ENCODE data around the gene IMMP2L.

IMMP2L gene

DNA sequence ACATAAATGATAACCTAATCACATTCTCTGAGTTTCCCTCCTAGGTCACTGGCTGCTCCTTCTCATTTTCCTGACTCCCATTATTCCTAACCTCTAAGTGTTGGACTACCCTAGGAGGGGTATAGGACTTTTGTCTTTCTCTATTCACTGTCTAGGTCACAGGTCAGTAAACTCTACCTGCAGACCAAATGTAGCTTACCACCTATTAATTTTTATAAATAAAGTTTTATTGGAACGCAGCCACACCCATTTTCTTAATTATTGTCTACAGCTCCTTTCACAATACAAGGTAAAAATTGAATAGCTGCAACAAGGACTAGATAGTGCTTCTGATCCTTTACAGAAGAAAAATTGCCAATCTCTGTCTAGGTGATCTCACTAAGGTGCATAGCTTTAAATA is 156.7 kb downstream of the IMMP2L start:
- CTCF ChIA-PET: no interaction called here
- no peak for DNase-seq (ENCODE audit: extremely low spot score)
- TF ChIP-seq ELF4 (IDR thresholded peaks at IDR 0.05): no peak
- TF ChIP-seq FOXM1 (IDR thresholded peaks at IDR 0.05; ENCODE audit: borderline replicate concordance): no peak
- no peak for TF ChIP-seq NFRKB (IDR thresholded peaks at IDR 0.05)
- no peak for TF ChIP-seq CTBP1 (IDR thresholded peaks at IDR 0.05; ENCODE audit: borderline replicate concordance)
- no peak for TF ChIP-seq FOXK2 (IDR thresholded peaks at IDR 0.05)
- no peak for TF ChIP-seq SP1 (IDR thresholded peaks at IDR 0.05)
- POLR2A ChIA-PET: no interaction called here

DNA sequence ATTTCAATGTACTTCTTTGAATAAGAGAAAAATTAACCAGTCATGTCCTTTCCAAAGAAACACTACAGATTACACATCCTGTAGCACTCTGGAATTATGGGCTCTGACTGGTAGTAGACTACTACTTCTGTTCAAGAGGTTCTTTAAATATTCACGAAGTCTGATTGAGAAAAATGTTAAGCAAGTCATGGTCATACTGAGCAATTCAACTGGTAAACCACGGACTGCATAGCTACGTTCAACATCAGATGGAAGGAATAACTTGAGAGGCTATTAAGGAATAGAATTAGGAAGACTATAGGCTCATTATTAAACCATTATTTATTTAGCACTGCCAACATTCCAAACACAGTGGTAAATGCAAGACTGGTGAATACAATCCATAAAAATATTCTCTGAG is 160.8 kb downstream of the IMMP2L start:
- TF ChIP-seq L3MBTL2 (conservative IDR thresholded peaks at IDR 0.05) (no peak), LEF1 (IDR thresholded peaks at IDR 0.05; ENCODE audit: borderline replicate concordance) (no peak)
- ChIA-PET CTCF (no interaction called here), POLR2A (no interaction called here)
- no peak for DNase-seq (ENCODE audit: extremely low spot score)

DNA sequence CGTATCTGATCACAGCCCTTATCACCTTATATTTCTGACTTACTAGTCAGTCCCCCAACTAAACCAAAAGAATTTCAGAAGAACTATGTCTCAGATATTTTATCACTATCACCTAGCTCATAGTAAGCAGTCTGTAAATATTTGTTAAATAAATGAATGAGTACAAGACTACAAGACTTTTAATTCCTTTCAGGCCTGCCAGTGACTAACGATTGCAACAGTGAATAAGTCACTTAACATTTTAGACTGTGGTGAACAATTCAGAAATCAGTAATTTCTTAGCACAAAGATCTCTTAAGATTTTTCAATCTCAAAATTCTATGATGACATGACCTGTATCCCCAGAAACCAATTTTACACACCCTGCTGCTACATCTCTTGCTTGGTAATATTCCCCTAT is 162.2 kb downstream of the IMMP2L start:
- no peak for TF ChIP-seq NFRKB (IDR thresholded peaks at IDR 0.05)
- POLR2A ChIA-PET: no interaction called here
- CTCF ChIA-PET: interaction anchor here (0.6 kb wide), 1 partner anchor 10 kb away, joined by 3 read pairs; no protein-coding TSS in a partner anchor
- DNase-seq (ENCODE audit: extremely low spot score): no peak

DNA sequence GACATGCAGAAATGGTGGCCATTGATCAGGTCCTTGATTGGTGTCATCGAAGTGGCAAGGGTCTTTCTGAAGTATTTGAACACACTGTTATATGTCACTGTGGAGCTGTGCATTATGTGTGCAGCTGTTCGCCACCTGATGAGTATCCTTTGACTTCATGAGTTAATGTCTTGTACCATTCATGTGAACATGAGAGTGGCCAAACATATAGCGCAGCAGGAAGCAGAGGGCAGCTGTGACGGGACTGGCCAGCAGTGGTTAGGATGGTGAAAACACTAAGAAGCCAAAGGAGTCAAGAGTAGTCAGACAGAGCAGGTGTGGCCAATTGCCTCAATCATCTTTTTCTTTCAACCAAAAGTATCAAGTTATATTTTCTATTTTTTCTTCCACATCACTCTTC is 167.4 kb downstream of the IMMP2L start:
- TF ChIP-seq NFRKB (IDR thresholded peaks at IDR 0.05) (no peak), FOXA1 (IDR thresholded peaks at IDR 0.05) (no peak), L3MBTL2 (conservative IDR thresholded peaks at IDR 0.05) (no peak), LEF1 (IDR thresholded peaks at IDR 0.05; ENCODE audit: borderline replicate concordance) (no peak)
- DNase-seq (ENCODE audit: extremely low spot score): no peak
- ChIA-PET POLR2A (no interaction called here), CTCF (no interaction called here)

DNA sequence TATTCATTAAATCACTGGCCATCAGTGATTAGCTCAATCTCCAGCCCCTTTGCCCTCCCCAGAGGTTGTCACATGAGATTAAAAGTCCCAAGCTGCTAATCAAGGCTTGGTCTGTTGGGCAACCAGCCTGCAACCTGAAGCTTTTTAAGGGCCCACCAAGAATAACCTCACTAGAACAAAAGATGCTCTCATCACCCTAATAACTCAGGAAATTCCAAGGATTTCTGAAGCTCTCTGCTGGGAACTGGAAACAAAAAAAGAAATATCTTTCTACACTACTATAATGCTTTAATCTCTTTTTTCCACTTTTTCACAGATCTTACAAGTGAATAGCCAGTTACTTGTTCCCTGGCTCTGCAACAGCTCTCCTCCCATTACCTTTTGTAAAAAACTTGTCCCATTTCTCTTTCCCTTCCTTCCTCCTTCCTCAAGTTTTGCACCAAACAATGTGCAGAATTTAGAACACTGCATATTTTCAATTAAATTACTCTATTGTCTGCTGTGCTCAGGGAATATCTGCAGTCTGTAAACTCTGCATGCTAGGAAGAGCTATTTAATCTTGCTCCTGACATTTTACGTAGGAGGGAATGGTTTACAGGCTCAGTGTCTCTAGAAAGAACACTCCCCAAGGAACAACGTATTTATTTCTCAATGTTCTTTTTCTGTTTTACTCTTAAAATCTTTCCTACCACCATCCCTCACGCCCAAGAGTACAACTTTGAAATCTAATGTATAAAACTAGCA is 169.1 kb downstream of the IMMP2L start:
- TF ChIP-seq ZNF384 (IDR thresholded peaks at IDR 0.05): no peak
- no peak for TF ChIP-seq FOXM1 (IDR thresholded peaks at IDR 0.05; ENCODE audit: borderline replicate concordance)
- TF ChIP-seq NFRKB (IDR thresholded peaks at IDR 0.05): no peak
- ChIA-PET POLR2A (no interaction called here), CTCF (no interaction called here)

DNA sequence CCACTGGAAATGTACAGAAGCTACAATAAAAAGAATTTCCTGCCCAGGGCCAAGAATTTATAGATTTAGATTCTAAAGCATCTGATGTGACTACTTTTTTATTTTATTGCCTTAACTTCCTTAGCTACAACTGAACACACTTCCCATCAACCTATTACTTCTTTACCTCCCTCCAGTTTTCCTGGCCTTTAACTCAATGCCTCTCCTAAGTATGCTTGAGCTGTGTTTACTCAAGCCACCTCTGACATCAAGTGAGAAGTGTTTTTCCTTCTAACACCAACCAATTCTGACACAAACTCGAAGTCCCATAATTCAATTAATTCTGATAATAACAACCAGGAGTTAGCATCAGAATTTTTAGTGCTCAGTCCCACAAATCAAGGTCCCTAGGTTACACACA is 170.0 kb downstream of the IMMP2L start:
- TF ChIP-seq L3MBTL2 (conservative IDR thresholded peaks at IDR 0.05): no peak
- no peak for TF ChIP-seq ELF4 (IDR thresholded peaks at IDR 0.05)
- TF ChIP-seq FOXA1 (IDR thresholded peaks at IDR 0.05): no peak
- TF ChIP-seq NFRKB (IDR thresholded peaks at IDR 0.05): no peak
- TF ChIP-seq SUZ12 (IDR thresholded peaks at IDR 0.05): no peak
- ChIA-PET CTCF (no interaction called here), POLR2A (no interaction called here)
- DNase-seq (ENCODE audit: extremely low spot score): no peak

More for the DNA sequence above, 169.1 kb downstream of the IMMP2L start:
- DNase-seq (ENCODE audit: extremely low spot score): no peak

DNA sequence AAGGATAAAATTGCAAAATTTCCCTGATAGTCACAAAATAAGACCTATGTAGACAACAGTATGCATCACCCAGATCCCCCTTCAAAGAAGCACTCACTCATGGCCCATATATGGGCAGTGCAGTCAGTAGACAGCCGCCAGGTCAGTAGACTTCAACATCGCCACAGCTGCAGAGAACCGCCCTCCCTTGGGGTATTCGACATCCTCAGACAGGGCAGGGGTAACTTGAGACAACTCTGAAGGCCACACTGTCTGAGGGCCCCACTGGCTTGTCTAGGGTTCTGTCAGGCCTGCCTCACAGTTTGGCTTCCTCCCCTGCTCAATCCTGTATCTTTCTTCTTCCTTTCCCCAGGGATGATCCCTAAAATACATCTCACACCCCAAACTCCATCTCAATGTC is 172.3 kb downstream of the IMMP2L start:
- DNase-seq (ENCODE audit: extremely low spot score): no peak
- CTCF ChIA-PET: interaction anchor here (0.7 kb wide), 1 partner anchor 10 kb away, joined by 3 read pairs; no protein-coding TSS in a partner anchor
- POLR2A ChIA-PET: no interaction called here
- TF ChIP-seq FOXK2 (IDR thresholded peaks at IDR 0.05) (no peak), FOXA1 (IDR thresholded peaks at IDR 0.05) (no peak), ELF4 (IDR thresholded peaks at IDR 0.05) (no peak), L3MBTL2 (conservative IDR thresholded peaks at IDR 0.05) (no peak), CTBP1 (IDR thresholded peaks at IDR 0.05; ENCODE audit: borderline replicate concordance) (no peak), LEF1 (IDR thresholded peaks at IDR 0.05; ENCODE audit: borderline replicate concordance) (no peak), TARDBP (IDR thresholded peaks at IDR 0.05) (no peak), SUZ12 (IDR thresholded peaks at IDR 0.05) (no peak), HDGF (IDR thresholded peaks at IDR 0.05; ENCODE audit: borderline replicate concordance) (no peak), FOXM1 (IDR thresholded peaks at IDR 0.05; ENCODE audit: borderline replicate concordance) (no peak), ZNF384 (IDR thresholded peaks at IDR 0.05) (no peak), SP1 (IDR thresholded peaks at IDR 0.05) (no peak), NFRKB (IDR thresholded peaks at IDR 0.05) (no peak)

DNA sequence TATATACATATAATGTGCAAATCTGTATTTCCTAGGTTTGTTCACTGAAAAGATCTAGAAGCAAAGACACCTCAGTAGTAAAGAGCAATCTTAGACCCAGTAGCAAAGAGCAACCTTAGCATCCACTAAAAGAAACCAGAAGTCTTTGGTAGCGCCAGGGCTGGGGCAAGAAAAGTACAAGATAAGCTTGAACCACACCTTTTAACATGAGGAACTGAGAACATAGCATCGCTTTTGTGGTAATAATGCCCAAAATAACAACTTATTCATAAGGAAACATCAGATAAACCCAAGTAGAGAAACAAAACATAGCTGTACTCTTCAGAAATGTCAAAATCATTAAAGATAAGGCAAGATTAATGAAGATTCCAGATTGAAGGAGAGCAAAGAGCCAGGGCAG is 173.4 kb downstream of the IMMP2L start:
- DNase-seq (ENCODE audit: extremely low spot score): no peak
- TF ChIP-seq NFRKB (IDR thresholded peaks at IDR 0.05) (no peak), BHLHE40 (IDR thresholded peaks at IDR 0.05; ENCODE audit: borderline replicate concordance) (no peak), CTBP1 (IDR thresholded peaks at IDR 0.05; ENCODE audit: borderline replicate concordance) (no peak), L3MBTL2 (conservative IDR thresholded peaks at IDR 0.05) (no peak), TARDBP (IDR thresholded peaks at IDR 0.05) (no peak), FOXM1 (IDR thresholded peaks at IDR 0.05; ENCODE audit: borderline replicate concordance) (no peak), ZNF384 (IDR thresholded peaks at IDR 0.05) (no peak), FOXA1 (IDR thresholded peaks at IDR 0.05) (no peak), SP1 (IDR thresholded peaks at IDR 0.05) (no peak), LEF1 (IDR thresholded peaks at IDR 0.05; ENCODE audit: borderline replicate concordance) (no peak), HDGF (IDR thresholded peaks at IDR 0.05; ENCODE audit: borderline replicate concordance) (no peak), ARNT (IDR thresholded peaks at IDR 0.05) (no peak), SUZ12 (IDR thresholded peaks at IDR 0.05) (no peak), FOXK2 (IDR thresholded peaks at IDR 0.05) (no peak), ELF4 (IDR thresholded peaks at IDR 0.05) (no peak)
- TF ChIP-seq, protein P1, sequence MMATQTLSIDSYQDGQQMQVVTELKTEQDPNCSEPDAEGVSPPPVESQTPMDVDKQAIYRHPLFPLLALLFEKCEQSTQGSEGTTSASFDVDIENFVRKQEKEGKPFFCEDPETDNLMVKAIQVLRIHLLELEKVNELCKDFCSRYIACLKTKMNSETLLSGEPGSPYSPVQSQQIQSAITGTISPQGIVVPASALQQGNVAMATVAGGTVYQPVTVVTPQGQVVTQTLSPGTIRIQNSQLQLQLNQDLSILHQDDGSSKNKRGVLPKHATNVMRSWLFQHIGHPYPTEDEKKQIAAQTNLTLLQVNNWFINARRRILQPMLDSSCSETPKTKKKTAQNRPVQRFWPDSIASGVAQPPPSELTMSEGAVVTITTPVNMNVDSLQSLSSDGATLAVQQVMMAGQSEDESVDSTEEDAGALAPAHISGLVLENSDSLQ (IDR thresholded peaks at IDR 0.05): no peak
- POLR2A ChIA-PET: no interaction called here
- CTCF ChIA-PET: no interaction called here
